Adipocyte (in vitro differentiated cells): ENCODE data around the gene OR8B12.

Experiments used
- DNase-seq: peaks from one replicate; pipeline ENCODE4 v3.0.0-alpha.2; 2015; ENCODE audit warnings: low read depth
- H3K27me3 ChIP-seq: replicated peaks from 2 replicates; pipeline ENCODE4 v1.7.0; 2013; ENCODE audit warnings: mild to moderate bottlenecking, low read length, moderate library complexity; ENCODE audit not compliant: control insufficient read depth, insufficient read depth
- H3K36me3 ChIP-seq: 2 replicates; pipeline ENCODE4 v1.7.0; 2013; ENCODE audit warnings: low read length, mild to moderate bottlenecking, moderate library complexity; ENCODE audit not compliant: control insufficient read depth, insufficient read depth, severe bottlenecking
- H3K4me1 ChIP-seq: 2 replicates; pipeline ENCODE4 v1.7.0; 2013; ENCODE audit warnings: mild to moderate bottlenecking, low read length, moderate library complexity; ENCODE audit not compliant: control insufficient read depth, insufficient read depth
- H3K4me3 ChIP-seq: 2 replicates; pipeline ENCODE4 v1.7.0; 2013; ENCODE audit warnings: mild to moderate bottlenecking, low read length, moderate library complexity
- H3K9ac ChIP-seq: 2 replicates; pipeline ENCODE4 v1.7.0; 2013; ENCODE audit warnings: mild to moderate bottlenecking, low read length, moderate library complexity
- H3K9me3 ChIP-seq: 2 replicates; pipeline ENCODE4 v1.7.0; 2013; ENCODE audit warnings: mild to moderate bottlenecking, low read length, moderate library complexity; ENCODE audit not compliant: control insufficient read depth

OR8B12 gene, protein sequence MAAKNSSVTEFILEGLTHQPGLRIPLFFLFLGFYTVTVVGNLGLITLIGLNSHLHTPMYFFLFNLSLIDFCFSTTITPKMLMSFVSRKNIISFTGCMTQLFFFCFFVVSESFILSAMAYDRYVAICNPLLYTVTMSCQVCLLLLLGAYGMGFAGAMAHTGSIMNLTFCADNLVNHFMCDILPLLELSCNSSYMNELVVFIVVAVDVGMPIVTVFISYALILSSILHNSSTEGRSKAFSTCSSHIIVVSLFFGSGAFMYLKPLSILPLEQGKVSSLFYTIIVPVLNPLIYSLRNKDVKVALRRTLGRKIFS

DNA sequence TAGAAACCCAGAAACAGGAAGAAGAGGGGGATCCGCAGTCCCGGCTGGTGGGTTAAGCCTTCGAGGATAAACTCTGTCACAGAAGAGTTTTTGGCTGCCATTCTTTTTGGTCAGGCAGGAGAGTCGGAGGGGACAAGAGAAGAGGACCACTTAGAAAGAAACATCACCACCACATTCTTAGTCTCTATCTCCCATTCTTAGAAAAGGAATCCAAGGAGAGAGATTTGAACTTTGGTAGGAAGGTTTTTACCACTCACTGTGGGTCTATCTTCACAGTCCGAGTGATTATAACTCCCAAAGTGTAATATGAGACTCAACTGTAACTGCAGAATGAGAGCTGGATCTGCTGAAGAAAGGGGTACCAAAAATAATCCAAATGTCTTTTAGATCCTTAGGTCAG is at the start of gene OR8B12:
Gene OR8B12, minus strand, starts transcription at position 101 of the 400 bp plus-strand sequence. Its CDS starts 0 bp downstream, at position 101.
- Histone ChIP-seq H3K4me1 (no peaks in the 10 kb centered on the region), H3K9ac (no peak within 1 kb of the TSS), H3K4me3 (no peak within 1 kb of the TSS), H3K27me3 (no peaks in the 10 kb centered on the region), H3K36me3 (no peaks in the 10 kb centered on the region), H3K9me3 (no peaks in the 10 kb centered on the region)
- no peak for DNase-seq

DNA sequence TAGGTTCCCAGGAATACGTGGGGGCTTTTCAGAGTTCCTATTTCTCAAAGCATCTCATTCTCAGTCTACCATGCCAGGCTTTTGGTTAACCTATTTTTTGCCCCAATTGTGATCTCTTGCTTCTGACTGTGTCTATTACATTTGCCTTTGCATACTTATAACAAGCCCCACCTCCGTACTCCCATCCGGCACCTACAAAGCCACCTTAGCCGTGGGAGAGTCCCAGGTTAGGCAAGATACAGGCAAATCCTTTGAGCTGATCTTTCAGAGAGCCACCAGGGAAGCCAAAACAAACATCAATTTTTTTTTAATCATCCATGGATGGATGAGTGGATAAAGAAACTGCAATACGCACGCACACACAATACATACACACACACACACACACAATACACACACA is 49.2 kb upstream of the OR8B12 start:
- peaks cover 5% of the 10 kb centered on the region for H3K27me3 ChIP-seq
- no peaks in the 10 kb centered on the region for H3K4me1 ChIP-seq
- H3K9me3 ChIP-seq, result no peaks in the 10 kb centered on the region
- H3K4me3 ChIP-seq, result no peak overlapping the region
- no peak for DNase-seq
- H3K36me3 ChIP-seq, result no peaks in the 10 kb centered on the region
- no peak overlapping the region for H3K9ac ChIP-seq

DNA sequence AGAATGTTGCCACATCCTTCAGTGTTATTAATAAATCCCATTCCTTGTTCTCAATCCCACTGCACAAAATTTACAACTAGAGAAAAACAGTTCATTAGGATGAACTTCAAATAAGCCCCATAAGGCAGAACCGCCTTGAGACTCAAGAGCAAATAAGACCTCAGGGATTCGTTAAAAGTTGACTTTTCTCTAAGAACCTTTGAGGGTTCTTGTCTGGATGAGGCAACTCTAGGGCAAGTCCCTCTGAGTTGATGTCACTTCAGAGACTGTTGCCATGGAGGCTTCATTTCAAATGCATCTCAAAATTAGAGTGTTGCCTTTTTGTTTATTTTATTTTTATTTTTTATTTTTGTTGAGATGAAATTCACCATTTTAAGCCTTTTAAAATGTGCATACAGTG is 48.0 kb upstream of the OR8B12 start:
- DNase-seq, result no peak
- Histone ChIP-seq H3K27me3 (peaks cover 5% of the 10 kb centered on the region), H3K4me3 (no peak overlapping the region), H3K4me1 (no peaks in the 10 kb centered on the region), H3K36me3 (no peaks in the 10 kb centered on the region), H3K9me3 (no peaks in the 10 kb centered on the region), H3K9ac (no peak overlapping the region)

DNA sequence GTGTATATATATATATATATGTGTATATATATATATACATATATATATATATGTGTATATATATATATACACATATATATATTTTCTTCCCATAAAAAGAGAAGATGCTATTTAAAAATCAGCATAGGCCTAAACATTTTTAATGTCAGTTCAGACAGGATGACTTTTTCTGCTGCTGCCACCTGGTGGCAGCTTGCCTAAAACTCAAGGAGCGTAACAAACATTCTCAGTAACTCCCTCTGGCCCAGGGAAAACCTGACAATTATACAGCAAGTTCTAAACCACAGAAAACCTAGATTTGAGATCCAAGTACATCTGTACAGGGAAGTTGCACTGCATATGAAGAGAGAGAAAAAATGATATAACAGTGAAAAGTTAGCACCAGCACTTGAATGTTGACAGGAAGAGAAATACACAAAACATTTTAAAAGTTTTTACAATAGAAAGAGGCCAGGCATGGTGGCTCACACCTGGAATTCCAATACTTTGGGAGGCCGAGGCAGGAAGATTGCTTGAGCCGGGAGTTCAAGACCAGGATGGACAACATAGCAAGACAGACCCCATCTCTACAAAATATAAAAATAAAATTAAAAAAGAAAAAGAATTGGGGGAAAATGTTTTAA is 42.9 kb upstream of the OR8B12 start:
- Histone ChIP-seq H3K4me3 (no peak overlapping the region), H3K9me3 (no peaks in the 10 kb centered on the region), H3K27me3 (peaks cover 5% of the 10 kb centered on the region), H3K36me3 (no peaks in the 10 kb centered on the region), H3K9ac (no peak overlapping the region), H3K4me1 (no peaks in the 10 kb centered on the region)
- DNase-seq, result peak; percentile 85

DNA sequence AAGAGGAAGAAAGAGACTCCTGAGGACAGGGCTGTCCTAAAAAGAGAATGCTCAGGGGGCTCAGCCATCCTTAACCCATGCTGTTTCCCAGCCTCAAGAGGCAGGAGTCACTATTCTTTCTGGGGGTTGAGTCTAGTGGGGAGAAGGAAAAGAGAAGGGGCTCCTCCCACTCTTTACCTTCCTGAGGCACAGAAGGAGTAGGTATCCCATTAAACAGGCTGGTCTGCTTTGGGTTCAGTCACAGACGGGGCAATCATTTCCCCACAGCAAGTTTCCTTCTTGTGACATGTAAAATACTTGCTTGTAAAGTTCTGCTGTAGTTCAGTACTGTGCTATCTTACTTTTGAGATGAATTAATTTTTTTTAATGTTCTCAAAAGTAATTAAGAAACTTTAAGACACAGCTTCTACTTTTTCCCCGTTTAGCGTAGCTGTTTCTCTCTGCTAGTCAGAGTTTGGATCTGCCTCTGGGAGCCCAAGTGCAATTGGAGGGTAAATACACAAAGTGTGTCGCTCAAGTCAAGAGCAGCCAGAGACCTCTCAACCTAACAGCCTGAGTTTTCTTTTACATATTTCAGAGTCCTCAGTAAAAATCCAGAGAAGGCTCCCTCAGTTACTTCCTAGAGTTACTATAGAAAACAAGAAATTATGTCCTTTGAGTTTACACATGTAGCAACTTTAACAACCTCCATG is 41.4 kb upstream of the OR8B12 start:
- no peak for DNase-seq
- H3K4me3 ChIP-seq, result no peak overlapping the region
- no peaks in the 10 kb centered on the region for H3K9me3 ChIP-seq
- H3K36me3 ChIP-seq, result no peaks in the 10 kb centered on the region
- no peak overlapping the region for H3K9ac ChIP-seq
- H3K27me3 ChIP-seq, result no peaks in the 10 kb centered on the region
- H3K4me1 ChIP-seq, result no peaks in the 10 kb centered on the region

DNA sequence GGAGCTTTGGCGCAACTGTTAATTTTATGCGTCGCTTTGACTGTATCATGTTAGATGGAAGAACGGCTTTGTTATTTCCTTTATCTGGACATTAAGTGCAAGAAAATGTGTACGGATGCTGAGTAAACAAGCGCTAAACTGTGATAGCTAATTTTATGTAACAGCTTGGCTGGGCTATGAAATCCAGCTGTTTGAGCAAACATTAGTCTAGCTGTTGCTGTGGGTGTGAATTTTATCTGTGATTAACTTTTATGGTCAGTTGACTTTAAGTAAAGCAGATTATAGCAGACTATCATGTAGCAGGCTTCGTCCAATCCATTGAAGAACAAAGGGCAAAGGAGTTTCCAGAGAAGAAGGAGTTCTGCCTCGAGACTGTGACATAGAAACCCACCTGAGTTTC is 40.3 kb upstream of the OR8B12 start:
- H3K9me3 ChIP-seq, result no peaks in the 10 kb centered on the region
- no peak overlapping the region for H3K4me3 ChIP-seq
- no peaks in the 10 kb centered on the region for H3K27me3 ChIP-seq
- no peak overlapping the region for H3K9ac ChIP-seq
- DNase-seq, result no peak
- H3K4me1 ChIP-seq, result no peaks in the 10 kb centered on the region
- no peaks in the 10 kb centered on the region for H3K36me3 ChIP-seq

DNA sequence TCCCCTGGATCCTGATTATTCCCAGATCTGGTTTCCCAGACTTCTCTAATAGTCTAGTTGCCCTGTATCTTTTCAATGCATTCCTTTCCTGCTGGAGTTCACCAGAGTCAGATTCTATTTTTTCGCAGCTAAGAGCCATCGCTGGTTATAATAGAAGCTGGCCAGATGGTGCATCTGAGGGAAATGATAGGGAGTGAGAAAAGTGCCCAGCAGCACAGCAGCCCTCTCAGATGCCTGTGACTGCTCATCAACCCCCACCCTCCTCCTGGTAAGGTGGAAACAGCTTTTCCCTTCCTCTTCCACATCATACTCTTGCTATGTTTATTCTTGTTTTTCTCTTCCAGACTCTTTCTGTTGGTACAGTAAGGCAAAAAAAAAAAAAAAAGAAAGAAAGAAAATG is 39.1 kb upstream of the OR8B12 start:
- no peaks in the 10 kb centered on the region for H3K27me3 ChIP-seq
- DNase-seq, result no peak
- H3K4me1 ChIP-seq, result no peaks in the 10 kb centered on the region
- no peaks in the 10 kb centered on the region for H3K9me3 ChIP-seq
- no peak overlapping the region for H3K9ac ChIP-seq
- no peak overlapping the region for H3K4me3 ChIP-seq
- H3K36me3 ChIP-seq, result no peaks in the 10 kb centered on the region

DNA sequence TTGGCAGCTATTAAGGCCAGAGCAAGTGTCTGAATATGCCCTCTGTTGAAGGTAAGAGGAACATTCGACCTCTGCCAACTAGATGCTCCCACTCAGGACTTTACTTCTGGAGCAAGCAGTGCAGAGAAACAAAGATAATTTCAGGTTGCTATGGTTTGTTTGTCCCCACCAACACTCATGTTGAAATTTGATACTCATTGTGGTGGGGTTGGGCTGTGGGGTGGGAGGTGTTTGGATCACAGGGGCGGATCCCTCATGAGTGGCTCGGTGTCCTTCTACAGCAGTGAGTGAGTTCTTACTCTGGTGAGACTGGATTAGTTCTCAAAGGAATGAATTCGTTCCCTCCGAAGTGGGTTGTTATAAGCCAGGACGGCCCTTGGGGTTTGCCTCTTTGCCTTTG is 38.4 kb upstream of the OR8B12 start:
- Histone ChIP-seq H3K4me3 (no peak overlapping the region), H3K36me3 (no peaks in the 10 kb centered on the region), H3K9ac (no peak overlapping the region), H3K9me3 (no peaks in the 10 kb centered on the region), H3K4me1 (no peaks in the 10 kb centered on the region), H3K27me3 (no peaks in the 10 kb centered on the region)
- no peak for DNase-seq

DNA sequence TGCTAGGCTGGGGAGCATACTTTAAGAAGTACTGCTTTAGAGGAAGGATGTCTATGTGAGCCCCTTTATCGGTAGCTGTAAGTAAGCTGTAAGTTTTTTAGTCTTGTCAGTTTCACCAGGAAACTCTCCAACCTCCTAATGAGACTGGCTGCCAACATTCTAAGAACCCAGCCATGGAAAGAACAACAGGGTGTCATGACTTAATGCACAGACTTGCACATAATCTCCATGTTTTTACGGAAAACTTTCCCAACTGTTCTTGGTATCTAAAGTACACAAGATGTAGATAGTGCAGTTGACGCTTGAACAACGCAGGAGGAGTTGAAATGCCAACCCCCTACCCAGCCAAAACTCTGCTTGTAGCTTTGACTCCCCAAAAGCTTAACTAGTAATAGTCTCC is 35.3 kb upstream of the OR8B12 start:
- Histone ChIP-seq H3K4me1 (no peaks in the 10 kb centered on the region), H3K27me3 (no peaks in the 10 kb centered on the region), H3K9ac (no peak overlapping the region), H3K9me3 (peaks cover 8% of the 10 kb centered on the region), H3K36me3 (no peaks in the 10 kb centered on the region), H3K4me3 (no peak overlapping the region)
- DNase-seq, result no peak

DNA sequence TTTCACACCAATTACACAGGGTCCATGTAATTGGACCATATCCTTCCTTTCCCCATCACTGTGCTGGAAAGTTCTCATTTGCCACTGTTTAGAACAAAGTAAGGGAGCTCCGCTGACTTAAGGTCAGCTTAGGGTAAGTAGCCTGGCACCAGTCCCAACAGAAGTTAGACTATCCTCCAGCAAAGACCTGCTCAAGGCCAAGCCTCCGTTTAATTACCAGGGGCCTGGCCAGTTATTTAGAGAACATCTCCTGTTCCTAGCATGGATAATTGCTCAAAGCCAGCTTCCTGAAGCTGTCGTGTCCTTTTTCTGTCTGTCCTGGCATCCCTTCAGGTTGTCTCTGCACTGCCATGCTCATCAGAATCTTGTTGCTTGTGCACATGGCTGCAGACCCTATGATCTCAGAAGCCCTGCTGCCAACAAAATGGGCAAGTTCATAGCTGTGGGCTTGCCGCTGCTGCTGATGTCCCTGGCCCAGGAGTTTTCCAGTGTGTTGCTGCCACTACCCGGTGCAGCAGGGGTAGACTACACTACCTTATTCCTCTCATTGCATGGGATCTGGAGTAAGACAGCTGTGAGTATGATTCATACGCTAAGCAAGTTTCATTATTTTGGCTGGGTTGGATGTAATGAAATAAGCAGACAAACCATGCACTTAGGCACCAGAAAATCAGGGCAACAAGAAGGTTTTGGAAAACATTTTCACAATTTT is 34.4 kb upstream of the OR8B12 start:
- peaks cover 9% of the 10 kb centered on the region for H3K9me3 ChIP-seq
- no peaks in the 10 kb centered on the region for H3K27me3 ChIP-seq
- H3K4me1 ChIP-seq, result no peaks in the 10 kb centered on the region
- H3K4me3 ChIP-seq, result no peak overlapping the region
- DNase-seq, result no peak
- H3K9ac ChIP-seq, result no peak overlapping the region
- H3K36me3 ChIP-seq, result no peaks in the 10 kb centered on the region

DNA sequence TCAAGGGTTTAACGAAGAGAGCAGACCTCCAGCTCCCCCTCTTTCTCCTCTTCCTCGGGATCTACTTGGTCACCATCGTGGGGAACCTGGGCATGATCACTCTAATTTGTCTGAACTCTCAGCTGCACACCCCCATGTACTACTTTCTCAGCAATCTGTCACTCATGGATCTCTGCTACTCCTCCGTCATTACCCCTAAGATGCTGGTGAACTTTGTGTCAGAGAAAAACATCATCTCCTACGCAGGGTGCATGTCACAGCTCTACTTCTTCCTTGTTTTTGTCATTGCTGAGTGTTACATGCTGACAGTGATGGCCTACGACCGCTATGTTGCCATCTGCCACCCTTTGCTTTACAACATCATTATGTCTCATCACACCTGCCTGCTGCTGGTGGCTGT is 26.7 kb upstream of the OR8B12 start:
- Histone ChIP-seq H3K9me3 (peaks cover 9% of the 10 kb centered on the region), H3K4me3 (no peak overlapping the region), H3K27me3 (no peaks in the 10 kb centered on the region), H3K4me1 (no peaks in the 10 kb centered on the region), H3K9ac (no peak overlapping the region), H3K36me3 (no peaks in the 10 kb centered on the region)
- DNase-seq, result no peak
